Testis (tissue), 3 donors: Measurements from ENCODE around the gene GHRH. TPM values are rescaled to one million over a fixed set of nuclear protein-coding genes. Genes with fewer than 3 reads are reported as not detected.

ENCODE experiments used
- DNase-seq: peaks from one replicate; pipeline ENCODE4 v3.0.0-alpha.2; 2019
- H3K27ac ChIP-seq, 2 donors: fragments of 200-600 bp; sonication (generic); one replicate each; pipeline ENCODE4 v1.5.1; 2019
- H3K27me3 ChIP-seq: fragments of 200-600 bp; sonication (generic); one replicate; pipeline ENCODE4 v1.5.1; 2019
- H3K36me3 ChIP-seq: fragments of 200-600 bp; sonication (generic); one replicate; pipeline ENCODE4 v1.5.1; 2017; ENCODE audit warnings: low read depth; ENCODE audit errors: missing control alignments
- H3K4me1 ChIP-seq: fragments of 200-600 bp; sonication (generic); one replicate; pipeline ENCODE4 v1.5.1; 2019
- H3K4me3 ChIP-seq, 2 donors: fragments of 200-600 bp; sonication (generic); one replicate each; pipeline ENCODE4 v1.5.1; 2017 to 2019
- H3K9me3 ChIP-seq: fragments of 200-600 bp; sonication (generic); one replicate; pipeline ENCODE4 v1.5.1; 2017
- CTCF ChIP-seq, 3 experiments: fragments of 450-650 bp in 2 of 3; fragments of 200-600 bp in 1 of 3; sonication (generic) in 1 of 3; IDR thresholded peaks; one replicate each; pipeline ENCODE4 v1.5.1; 2016 to 2019; ENCODE audit warnings: antibody characterized with exemption in 3 of 3, mild to moderate bottlenecking in 2 of 3, moderate library complexity in 1 of 3
- POLR2A ChIP-seq: fragments of 450-650 bp; IDR thresholded peaks from one replicate; pipeline ENCODE4 v1.6.1; 2017; ENCODE audit warnings: antibody characterized with exemption, mild to moderate bottlenecking, moderate library complexity
- WGBS, 2 donors: methylation state at CpG; one replicate each; pipeline ENCODE4 v1.1.5; 2018; 5-methylcytosine and 5-hydroxymethylcytosine counted together
- intact Hi-C: fragments of 100-400 bp; cut with DNase I; formaldehyde crosslinking; loops from one replicate; pipeline ENCODE4 v1.15.1; 2023; ENCODE audit warnings: low total_unique reads
- polyA plus RNA-seq: library from polyadenylated mRNA; stranded (reverse); fragments of 350-450 nt; fragmentation: Illumina TruSeq; extraction: RNeasy Lipid Tissue Mini Kit (QIAGEN cat#74804); gene quantifications from one replicate; pipeline ENCODE4 v1.2.3, GENCODE V29; 2014; ENCODE audit warnings: low read depth, low replicate concordance; ENCODE audit not compliant: insufficient read depth
- total RNA-seq, 2 donors: library from RNA; depleted of rRNA; stranded (reverse); fragments of >200 nt; gene quantifications; one replicate each; pipeline ENCODE4 v1.2.3, GENCODE V29; 2016

GHRH gene
- total and polyA plus RNA-seq, 3 donors from 2014 or later, result not detected

- no peaks in the 10 kb centered on the region for H3K36me3 ChIP-seq
- no peak for DNase-seq
- H3K9me3 ChIP-seq, result no peaks in the 10 kb centered on the region
- TF ChIP-seq POLR2A (no peak), CTCF (IDR thresholded peaks at IDR 0.05) (no peak)
- WGBS, 2 donors, result 92 to 95% methylated on average over 3 of the region's 3 CpGs
- H3K27me3 ChIP-seq, result no peaks in the 10 kb centered on the region
- intact Hi-C loops, result no loop called here
- no peak overlapping the region for H3K4me3 ChIP-seq
- H3K4me1 ChIP-seq, result peaks cover 22% of the 10 kb centered on the region
- H3K27ac ChIP-seq, result no peak overlapping the region
Observed at GRCh38 chr20:37301558-37301957, 39.9 kb upstream of the GHRH start.

- no peak overlapping the region for H3K4me3 ChIP-seq
- H3K9me3 ChIP-seq, result no peaks in the 10 kb centered on the region
- intact Hi-C loops, result no loop called here
- no peak overlapping the region for H3K27ac ChIP-seq
- H3K27me3 ChIP-seq, result no peaks in the 10 kb centered on the region
- no peak for TF ChIP-seq CTCF (IDR thresholded peaks at IDR 0.05)
- TF ChIP-seq POLR2A, result no peak
- no peak for DNase-seq
- no peaks in the 10 kb centered on the region for H3K36me3 ChIP-seq
- H3K4me1 ChIP-seq, result peaks cover 22% of the 10 kb centered on the region
- WGBS, 2 donors, result 96% methylated on average over 9 of the region's 9 CpGs
Observed at GRCh38 chr20:37301120-37301519, 39.5 kb upstream of the GHRH start.

- 68 to 75% methylated on average over 6 of the region's 6 CpGs for WGBS, 2 donors
- H3K27ac ChIP-seq, result no peak overlapping the region
- no peaks in the 10 kb centered on the region for H3K9me3 ChIP-seq
- DNase-seq, result no peak
- H3K4me3 ChIP-seq, result no peak overlapping the region
- TF ChIP-seq CTCF (IDR thresholded peaks at IDR 0.05) (no peak), POLR2A (no peak)
- no peaks in the 10 kb centered on the region for H3K27me3 ChIP-seq
- intact Hi-C loops, result no loop called here
- H3K36me3 ChIP-seq, result no peaks in the 10 kb centered on the region
- peaks cover 24% of the 10 kb centered on the region for H3K4me1 ChIP-seq
Observed at GRCh38 chr20:37299718-37300528, 38.3 kb upstream of the GHRH start.

- H3K4me3 ChIP-seq, result no peak overlapping the region
- TF ChIP-seq POLR2A, result no peak
- no peak for DNase-seq
- H3K9me3 ChIP-seq, result no peaks in the 10 kb centered on the region
- peak overlapping the region; percentile 64 to 80 for H3K27ac ChIP-seq
- H3K4me1 ChIP-seq, result peaks cover 24% of the 10 kb centered on the region
- WGBS, 2 donors, result 81 to 86% methylated on average over 6 of the region's 6 CpGs
- H3K36me3 ChIP-seq, result no peaks in the 10 kb centered on the region
- H3K27me3 ChIP-seq, result no peaks in the 10 kb centered on the region
- intact Hi-C loops, result no loop called here
Observed at GRCh38 chr20:37298190-37298939, 36.8 kb upstream of the GHRH start.

GRCh38 chr20:37297066-37297736 is 35.6 kb upstream of the GHRH start:
- peak; percentile 32 for DNase-seq
- no peaks in the 10 kb centered on the region for H3K36me3 ChIP-seq
- peak overlapping the region; percentile 64 to 80 for H3K27ac ChIP-seq
- H3K4me3 ChIP-seq, result no peak overlapping the region
- H3K4me1 ChIP-seq, result peaks cover 24% of the 10 kb centered on the region
- no peaks in the 10 kb centered on the region for H3K27me3 ChIP-seq
- TF ChIP-seq POLR2A, result no peak
- TF ChIP-seq CTCF (IDR thresholded peaks at IDR 0.05), result no peak
- H3K9me3 ChIP-seq, result no peaks in the 10 kb centered on the region
- 57 to 59% methylated on average over 13 of the region's 13 CpGs for WGBS, 2 donors
- intact Hi-C loops, result no loop called here
